ENCODE results near the gene ZNF195. TPM values are rescaled to one million over a fixed set of nuclear protein-coding genes. Genes with fewer than 3 reads are reported as not detected.
"Not testable (repeated sequence)": the region's sequence is repeated elsewhere in the genome, so short reads cannot be mapped to it uniquely, and the experiment has no call there.

ZNF195 gene
- total RNA-seq, 1 experiment from 2014 or later, result 116 TPM

- peaks cover 30 to 53% (median 46%) of the 10 kb centered on the region in 3 experiments; a peak in 6 of 7 replicates for H3K36me3 Mint-ChIP-seq (ENCODE audit: insufficient read depth in 1 of 3, low read depth in 3 of 3)
- TF ChIP-seq, protein P1, sequence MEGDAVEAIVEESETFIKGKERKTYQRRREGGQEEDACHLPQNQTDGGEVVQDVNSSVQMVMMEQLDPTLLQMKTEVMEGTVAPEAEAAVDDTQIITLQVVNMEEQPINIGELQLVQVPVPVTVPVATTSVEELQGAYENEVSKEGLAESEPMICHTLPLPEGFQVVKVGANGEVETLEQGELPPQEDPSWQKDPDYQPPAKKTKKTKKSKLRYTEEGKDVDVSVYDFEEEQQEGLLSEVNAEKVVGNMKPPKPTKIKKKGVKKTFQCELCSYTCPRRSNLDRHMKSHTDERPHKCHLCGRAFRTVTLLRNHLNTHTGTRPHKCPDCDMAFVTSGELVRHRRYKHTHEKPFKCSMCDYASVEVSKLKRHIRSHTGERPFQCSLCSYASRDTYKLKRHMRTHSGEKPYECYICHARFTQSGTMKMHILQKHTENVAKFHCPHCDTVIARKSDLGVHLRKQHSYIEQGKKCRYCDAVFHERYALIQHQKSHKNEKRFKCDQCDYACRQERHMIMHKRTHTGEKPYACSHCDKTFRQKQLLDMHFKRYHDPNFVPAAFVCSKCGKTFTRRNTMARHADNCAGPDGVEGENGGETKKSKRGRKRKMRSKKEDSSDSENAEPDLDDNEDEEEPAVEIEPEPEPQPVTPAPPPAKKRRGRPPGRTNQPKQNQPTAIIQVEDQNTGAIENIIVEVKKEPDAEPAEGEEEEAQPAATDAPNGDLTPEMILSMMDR (conservative IDR thresholded peaks at IDR 0.05), result peak; percentile 94
- not testable (repeated sequence) for H3K27me3 ChIP-seq (ENCODE audit: insufficient read depth, low read length); H4K5ac ChIP-seq (ENCODE audit: insufficient read length, low read depth, low read length); H3K23me2 ChIP-seq (ENCODE audit: insufficient read length, low read depth, low read length, poor library complexity, severe bottlenecking); H3K18ac ChIP-seq (ENCODE audit: insufficient read length, low read depth, low read length); H3K4me1 ChIP-seq (ENCODE audit: insufficient read depth, low read length); H4K8ac ChIP-seq (replicated peaks; ENCODE audit: insufficient read length, low read depth, low read length); H3K79me2 ChIP-seq (ENCODE audit: insufficient read depth, low read length); H2AK5ac ChIP-seq (ENCODE audit: insufficient read length, low read length); H4K91ac ChIP-seq (ENCODE audit: insufficient read length, low read depth, low read length); H2BK20ac ChIP-seq (ENCODE audit: low read depth, low read length, poor library complexity, severe bottlenecking); H2BK5ac ChIP-seq (ENCODE audit: insufficient read length, low read length); H3K9me3 Mint-ChIP-seq; H3K4me2 ChIP-seq (ENCODE audit: insufficient read depth, insufficient read length, low read length); H2BK15ac ChIP-seq (ENCODE audit: low read depth, low read length); H3T11ph ChIP-seq (ENCODE audit: low read length); H2AFZ ChIP-seq (ENCODE audit: low read length); H2BK120ac ChIP-seq (ENCODE audit: low read depth, low read length, poor library complexity, severe bottlenecking); H3K23ac ChIP-seq (ENCODE audit: insufficient read length, low read depth, low read length); H3K27me3 Mint-ChIP-seq (ENCODE audit: low read depth); H4K20me1 ChIP-seq (ENCODE audit: control insufficient read depth, insufficient read depth, insufficient read length); H3K9me3 ChIP-seq (ENCODE audit: control insufficient read depth, low read depth, low read length); H3K4ac ChIP-seq (ENCODE audit: low read depth, low read length); H3K9ac ChIP-seq (ENCODE audit: extremely low read depth, insufficient read length, low read length); H3K27ac ChIP-seq (ENCODE audit: insufficient read length, low read depth, low read length); H3K79me1 ChIP-seq (ENCODE audit: insufficient read depth, low read depth, low read length, poor library complexity, severe bottlenecking); H2BK12ac ChIP-seq (ENCODE audit: insufficient read length, low read depth, low read length); H3K14ac ChIP-seq (ENCODE audit: insufficient read depth, low read length); H3K4me3 Mint-ChIP-seq; H3K56ac ChIP-seq (ENCODE audit: insufficient read length, low read depth, low read length)
- peaks cover 6 to 13% of the 10 kb centered on the region in 2 experiments for H3K4me1 Mint-ChIP-seq
- peak overlapping the region; percentile 32 to 90 (median 78); a peak in 5 of 7 replicates for H3K27ac Mint-ChIP-seq
- no CpG with 5 or more reads among the region's 12 CpGs for WGBS (ENCODE audit: extremely low coverage, insufficient read length, low lambda C conversion rate)
- peak; percentile 91 for DNase-seq
These were observed 29.8 kb upstream of the ZNF195 start for GRCh38 chr11:3408722-3409121.

DNA sequence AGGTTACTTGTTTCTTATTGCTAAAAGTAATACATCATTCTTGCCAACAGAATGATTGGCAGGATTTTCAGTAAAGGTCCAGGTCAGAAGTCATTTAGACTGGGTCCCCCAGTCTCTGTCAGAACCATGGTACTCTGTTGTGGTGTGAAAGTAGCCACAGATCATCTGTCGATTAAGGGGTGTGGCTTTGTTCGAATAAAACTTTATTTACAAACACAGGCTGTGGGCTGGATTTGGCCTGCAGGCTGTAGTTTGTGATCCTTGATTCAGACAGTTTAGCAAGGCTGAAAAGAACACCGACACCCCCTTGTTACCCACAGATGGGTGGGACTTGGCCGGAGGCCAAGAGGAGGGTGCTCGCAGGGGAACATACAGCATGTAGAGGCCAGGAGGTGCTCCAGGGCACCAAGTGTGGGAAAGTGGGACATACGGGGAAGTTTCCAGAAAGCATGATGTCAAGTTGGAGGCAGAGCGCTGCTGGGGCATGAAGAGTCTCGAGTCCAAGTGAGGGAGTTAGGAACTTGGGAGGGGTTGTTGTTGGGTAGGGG, 29.2 kb upstream of the ZNF195 start:
- no CpG with 5 or more reads among the region's 8 CpGs for WGBS (ENCODE audit: extremely low coverage, insufficient read length, low lambda C conversion rate)
- H3K4ac ChIP-seq (ENCODE audit: low read depth, low read length); H4K20me1 ChIP-seq (ENCODE audit: control insufficient read depth, insufficient read depth, insufficient read length); H2BK15ac ChIP-seq (ENCODE audit: low read depth, low read length); H3K56ac ChIP-seq (ENCODE audit: insufficient read length, low read depth, low read length); H4K5ac ChIP-seq (ENCODE audit: insufficient read length, low read depth, low read length); H3K23me2 ChIP-seq (ENCODE audit: insufficient read length, low read depth, low read length, poor library complexity, severe bottlenecking); H3K18ac ChIP-seq (ENCODE audit: insufficient read length, low read depth, low read length); H3K4me1 ChIP-seq (ENCODE audit: insufficient read depth, low read length); H3K79me1 ChIP-seq (ENCODE audit: insufficient read depth, low read depth, low read length, poor library complexity, severe bottlenecking); H3K9me3 ChIP-seq (ENCODE audit: control insufficient read depth, low read depth, low read length); H3K27me3 Mint-ChIP-seq (ENCODE audit: low read depth); H4K91ac ChIP-seq (ENCODE audit: insufficient read length, low read depth, low read length); H2AK5ac ChIP-seq (ENCODE audit: insufficient read length, low read length); H3K27me3 ChIP-seq (ENCODE audit: insufficient read depth, low read length); H3T11ph ChIP-seq (ENCODE audit: low read length); H2BK12ac ChIP-seq (ENCODE audit: insufficient read length, low read depth, low read length); H3K14ac ChIP-seq (ENCODE audit: insufficient read depth, low read length); H3K27ac ChIP-seq (ENCODE audit: insufficient read length, low read depth, low read length); H4K8ac ChIP-seq (replicated peaks; ENCODE audit: insufficient read length, low read depth, low read length); H2BK5ac ChIP-seq (ENCODE audit: insufficient read length, low read length); H2BK20ac ChIP-seq (ENCODE audit: low read depth, low read length, poor library complexity, severe bottlenecking); H2AFZ ChIP-seq (ENCODE audit: low read length); H3K4me2 ChIP-seq (ENCODE audit: insufficient read depth, insufficient read length, low read length); H2BK120ac ChIP-seq (ENCODE audit: low read depth, low read length, poor library complexity, severe bottlenecking); H3K9ac ChIP-seq (ENCODE audit: extremely low read depth, insufficient read length, low read length); DNase-seq; H3K9me3 Mint-ChIP-seq; H3K79me2 ChIP-seq (ENCODE audit: insufficient read depth, low read length); H3K23ac ChIP-seq (ENCODE audit: insufficient read length, low read depth, low read length): not testable (repeated sequence)
- H3K4me3 Mint-ChIP-seq, result peak overlapping the region in 1 of 2 experiments; percentile 56; a peak in 1 of 5 replicates
- peaks cover 6 to 16% of the 10 kb centered on the region in 2 experiments for H3K4me1 Mint-ChIP-seq
- peaks cover 33 to 57% (median 51%) of the 10 kb centered on the region in 3 experiments; a peak in 6 of 7 replicates for H3K36me3 Mint-ChIP-seq (ENCODE audit: insufficient read depth in 1 of 3, low read depth in 3 of 3)
- peak overlapping the region; percentile 32 to 90 (median 78); a peak in 5 of 7 replicates for H3K27ac Mint-ChIP-seq

Data from H9 (cell line).